ENCODE results near the gene SLC50A1. TPM values are rescaled to one million over a fixed set of nuclear protein-coding genes. Genes with fewer than 3 reads are reported as not detected.

Gene SLC50A1
- total and polyA plus RNA-seq, 2 of the 8 experiments (the other 6 are each of a cell fraction or from before 2014, with no cell fraction given) = 36.5 to 90.8 TPM

DNA sequence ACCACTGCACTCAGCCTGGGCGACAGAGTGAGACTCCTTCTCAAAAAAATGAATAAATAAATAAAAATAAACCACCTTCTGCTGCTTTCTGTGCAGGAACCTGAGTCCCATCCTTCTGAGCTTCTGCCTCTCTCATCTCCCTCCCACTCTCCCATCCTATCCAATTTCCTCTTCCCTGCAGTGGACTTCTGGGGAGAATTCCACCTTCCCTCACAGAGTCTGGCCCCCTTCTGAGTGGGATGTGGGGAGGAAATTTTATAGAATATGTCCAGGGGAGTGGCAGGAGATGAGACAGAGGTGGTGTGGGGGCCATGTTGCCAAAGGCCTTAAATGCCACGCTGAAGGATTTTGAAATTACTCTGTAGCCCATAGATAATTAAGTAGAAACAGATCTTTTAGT lies 13.3 kb upstream of the SLC50A1 start:
- Histone ChIP-seq H2AK5ac (ENCODE audit: low read depth, low read length) (no peak overlapping the region), H3K4ac (replicated peaks; ENCODE audit: insufficient read length, low read depth, low read length) (no peak overlapping the region), H3K27me3 (replicated peaks in 1 of 4; ENCODE audit: control insufficient read depth in 3 of 4, extremely low read depth in 1 of 4, insufficient read depth in 3 of 4, low read length in 3 of 4) (peaks cover 27 to 35% (median 32%) of the 10 kb centered on the region in 4 experiments), H3K56ac (replicated peaks; ENCODE audit: insufficient read length, low read depth, low read length) (no peak overlapping the region), H4K20me1 (replicated peaks in 1 of 2; ENCODE audit: control insufficient read depth in 1 of 2, insufficient read depth in 2 of 2, low read length in 2 of 2) (no peaks in the 10 kb centered on the region), H2AFZ (ENCODE audit: low read length) (no peak overlapping the region), H2BK15ac (ENCODE audit: low read length) (no peak overlapping the region), H3K27ac (ENCODE audit: low read depth, low read length) (no peak overlapping the region), H3K4me2 (ENCODE audit: insufficient read depth in 1 of 2, low read depth in 2 of 2, low read length in 2 of 2) (no peak overlapping the region), H3K4me1 (replicated peaks in 1 of 4; ENCODE audit: control insufficient read depth in 3 of 4, insufficient read depth in 4 of 4, low read length in 3 of 4) (peaks cover 0 to 25% (median 17%) of the 10 kb centered on the region in 4 experiments; a peak in 6 of 7 replicates), H3K23ac (ENCODE audit: insufficient read length) (no peak overlapping the region), H3K4me3 (ENCODE audit: extremely low read depth in 1 of 4, insufficient read depth in 2 of 4, low read depth in 3 of 4, low read length in 4 of 4) (no peak overlapping the region), H3K23me2 (ENCODE audit: low read depth, low read length) (peaks cover 13% of the 10 kb centered on the region), H3K18ac (ENCODE audit: extremely low read depth, low read length) (no peak overlapping the region), H4K5ac (ENCODE audit: insufficient read length, low read depth, low read length) (no peak overlapping the region), H3K79me2 (ENCODE audit: control insufficient read depth in 1 of 2, insufficient read depth in 2 of 2, low read length in 2 of 2) (no peaks in the 10 kb centered on the region), H3K14ac (ENCODE audit: insufficient read length) (no peak overlapping the region), H4K91ac (replicated peaks; ENCODE audit: insufficient read length, low read length) (no peak overlapping the region), H2BK120ac (replicated peaks; ENCODE audit: low read depth, low read length) (no peak overlapping the region), H3K9ac (replicated peaks in 1 of 4; ENCODE audit: extremely low read depth in 1 of 4, low read depth in 3 of 4, low read length in 3 of 4) (no peak overlapping the region), H2BK12ac (ENCODE audit: low read depth, low read length) (no peak overlapping the region), H2BK5ac (ENCODE audit: low read depth, low read length) (no peak overlapping the region), H2BK20ac (ENCODE audit: low read length) (no peak overlapping the region), H4K8ac (ENCODE audit: extremely low read depth, insufficient read depth, low read length) (no peak overlapping the region; the same call in 1 of the 2 replicates), H3K9me3 (ENCODE audit: insufficient read depth in 2 of 2, low read depth in 1 of 2, low read length in 1 of 2) (no peaks in the 10 kb centered on the region), H3K79me1 (ENCODE audit: low read depth, low read length) (no peaks in the 10 kb centered on the region), H3K36me3 (ENCODE audit: control insufficient read depth in 2 of 4, insufficient read depth in 4 of 4, low read length in 3 of 4) (no peaks in the 10 kb centered on the region)
- CTCF ChIA-PET (ENCODE audit: partially characterized antibody) = interaction anchor here (0.6 to 4.8 kb wide), 5 partner anchors 27 to 66 kb away, joined by 3 to 66 read pairs (median 10); partner anchors contain the start of gene KRTCAP2
- POLR2A ChIA-PET (ENCODE audit: partially characterized antibody) = interaction anchor here (0.7 to 2.4 kb wide), 4 partner anchors 8 to 46 kb away, joined by 3 to 11 read pairs (median 3); partner anchors contain the start of gene SLC50A1
- DNase-seq (ENCODE audit: low read depth in 1 of 2, low spot score in 2 of 2) = no peak
- 83% methylated on average over 2 of the region's 2 CpGs; no CpG with 5 or more reads in 1 of the 2 experiments for WGBS, 2 experiments (ENCODE audit: extremely low coverage in 1 of 2, insufficient coverage in 1 of 2, insufficient read length in 1 of 2, insufficient replicate concordance in 2 of 2, low coverage in 1 of 2, low lambda C conversion rate in 2 of 2, missing lambda C conversion rate in 1 of 2)
- no peak for FAIRE-seq
- no peak for TF ChIP-seq TBP (IDR thresholded peaks at IDR 0.05; ENCODE audit: low read depth, low read length)
- no peak for TF ChIP-seq CTBP2 (IDR thresholded peaks at IDR 0.05; ENCODE audit: borderline replicate concordance, insufficient read depth, insufficient read length, low read length)
- no peak for TF ChIP-seq MAFK (IDR thresholded peaks at IDR 0.05; ENCODE audit: low read depth, low read length)
- TF ChIP-seq, protein P1, sequence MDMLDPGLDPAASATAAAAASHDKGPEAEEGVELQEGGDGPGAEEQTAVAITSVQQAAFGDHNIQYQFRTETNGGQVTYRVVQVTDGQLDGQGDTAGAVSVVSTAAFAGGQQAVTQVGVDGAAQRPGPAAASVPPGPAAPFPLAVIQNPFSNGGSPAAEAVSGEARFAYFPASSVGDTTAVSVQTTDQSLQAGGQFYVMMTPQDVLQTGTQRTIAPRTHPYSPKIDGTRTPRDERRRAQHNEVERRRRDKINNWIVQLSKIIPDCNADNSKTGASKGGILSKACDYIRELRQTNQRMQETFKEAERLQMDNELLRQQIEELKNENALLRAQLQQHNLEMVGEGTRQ (IDR thresholded peaks at IDR 0.05; ENCODE audit: low read length) = no peak
- no peak for TF ChIP-seq SP2 (IDR thresholded peaks at IDR 0.05; ENCODE audit: low read length)
- TF ChIP-seq TAF1 (IDR thresholded peaks at IDR 0.05; ENCODE audit: low read depth, low read length) = no peak
